Measurements from ENCODE around the gene COQ5.
A peak's percentile ranks its signal among the peaks of the same experiment; 100 is the strongest.

Gene COQ5

GRCh38 chr12:120466560-120467315 is 62.2 kb downstream of the COQ5 start:
- ChIA-PET CTCF (interaction anchor here (0.6 to 1.7 kb wide), 10 partner anchors 8 to 301 kb away, joined by 3 to 7 read pairs (median 4); partner anchors contain the start of gene COQ5), POLR2A (interaction anchor here (0.6 to 1.7 kb wide), 8 partner anchors 15 to 175 kb away, joined by 3 to 9 read pairs (median 3); partner anchors contain the start of genes COQ5, COX6A1, DYNLL1 and RNU4-2)
- DNase-seq (ENCODE audit: extremely low spot score), result no peak
- TF ChIP-seq ZNF384 (IDR thresholded peaks at IDR 0.05) (0 out of 2 replicates have a peak, but pooled peaks have one; percentile 15), FOXM1 (IDR thresholded peaks at IDR 0.05; ENCODE audit: borderline replicate concordance) (no peak)

GRCh38 chr12:120465756-120466155 is 63.2 kb downstream of the COQ5 start:
- ChIA-PET CTCF (interaction anchor here (0.6 to 1.7 kb wide), 5 partner anchors 7 to 110 kb away, joined by 3 to 7 read pairs (median 5); no protein-coding TSS in a partner anchor), POLR2A (interaction anchor here (0.9 to 1.4 kb wide), 3 partner anchors 19 to 174 kb away, joined by 3 read pairs; partner anchors contain the start of genes COQ5 and RNU4-2)
- TF ChIP-seq SP1 (IDR thresholded peaks at IDR 0.05), result no peak
- no peak for TF ChIP-seq ZNF384 (IDR thresholded peaks at IDR 0.05)
- no peak for TF ChIP-seq SUZ12 (IDR thresholded peaks at IDR 0.05)
- no peak for TF ChIP-seq HDGF (IDR thresholded peaks at IDR 0.05; ENCODE audit: borderline replicate concordance)
- no peak for TF ChIP-seq FOXA1 (IDR thresholded peaks at IDR 0.05)
- TF ChIP-seq NFRKB (IDR thresholded peaks at IDR 0.05), result no peak
- no peak for TF ChIP-seq LEF1 (IDR thresholded peaks at IDR 0.05; ENCODE audit: borderline replicate concordance)
- no peak for TF ChIP-seq CTBP1 (IDR thresholded peaks at IDR 0.05; ENCODE audit: borderline replicate concordance)
- no peak for TF ChIP-seq ARNT (IDR thresholded peaks at IDR 0.05)
- TF ChIP-seq ELF4 (IDR thresholded peaks at IDR 0.05), result no peak
- TF ChIP-seq FOXM1 (IDR thresholded peaks at IDR 0.05; ENCODE audit: borderline replicate concordance), result no peak
- no peak for TF ChIP-seq PKNOX1 (IDR thresholded peaks at IDR 0.05)
- DNase-seq (ENCODE audit: extremely low spot score), result no peak

GRCh38 chr12:120463712-120464111 is 65.2 kb downstream of the COQ5 start:
- TF ChIP-seq CTBP1 (IDR thresholded peaks at IDR 0.05; ENCODE audit: borderline replicate concordance), result no peak
- TF ChIP-seq PKNOX1 (IDR thresholded peaks at IDR 0.05), result no peak
- ChIA-PET POLR2A (interaction anchor here (2.2 kb wide), 1 partner anchor 172 kb away, joined by 8 read pairs; the partner anchor contains the start of genes RNU4-1 and RNU4-2), CTCF (interaction anchor here (1.1 kb wide), 1 partner anchor 25 kb away, joined by 3 read pairs; no protein-coding TSS in a partner anchor)
- no peak for DNase-seq (ENCODE audit: extremely low spot score)

- no peak for DNase-seq (ENCODE audit: extremely low spot score)
- ChIA-PET CTCF (no interaction called here), POLR2A (interaction anchor here (0.7 to 2.2 kb wide), 3 partner anchors 10 to 171 kb away, joined by 3 to 8 read pairs (median 4); partner anchors contain the start of genes RNU4-1 and RNU4-2)
- TF ChIP-seq ZNF384 (IDR thresholded peaks at IDR 0.05), result no peak
- no peak for TF ChIP-seq TARDBP (IDR thresholded peaks at IDR 0.05)
- no peak for TF ChIP-seq LEF1 (IDR thresholded peaks at IDR 0.05; ENCODE audit: borderline replicate concordance)
- no peak for TF ChIP-seq SP1 (IDR thresholded peaks at IDR 0.05)
- TF ChIP-seq HDGF (IDR thresholded peaks at IDR 0.05; ENCODE audit: borderline replicate concordance), result no peak
- TF ChIP-seq ARNT (IDR thresholded peaks at IDR 0.05), result no peak
- TF ChIP-seq FOXK2 (IDR thresholded peaks at IDR 0.05), result no peak
- no peak for TF ChIP-seq NFRKB (IDR thresholded peaks at IDR 0.05)
- TF ChIP-seq SUZ12 (IDR thresholded peaks at IDR 0.05), result no peak
- TF ChIP-seq ELF4 (IDR thresholded peaks at IDR 0.05), result no peak
- no peak for TF ChIP-seq L3MBTL2 (conservative IDR thresholded peaks at IDR 0.05)
- TF ChIP-seq CTBP1 (IDR thresholded peaks at IDR 0.05; ENCODE audit: borderline replicate concordance), result no peak
- no peak for TF ChIP-seq PKNOX1 (IDR thresholded peaks at IDR 0.05)
- TF ChIP-seq BHLHE40 (IDR thresholded peaks at IDR 0.05; ENCODE audit: borderline replicate concordance), result no peak
These were observed 66.8 kb downstream of the COQ5 start for GRCh38 chr12:120462099-120462640.

- no peak for DNase-seq (ENCODE audit: extremely low spot score)
- no peak for TF ChIP-seq TARDBP (IDR thresholded peaks at IDR 0.05)
- TF ChIP-seq ARNT (IDR thresholded peaks at IDR 0.05), result no peak
- TF ChIP-seq SP1 (IDR thresholded peaks at IDR 0.05), result no peak
- TF ChIP-seq NFRKB (IDR thresholded peaks at IDR 0.05), result no peak
- TF ChIP-seq FOXM1 (IDR thresholded peaks at IDR 0.05; ENCODE audit: borderline replicate concordance), result no peak
- TF ChIP-seq FOXA1 (IDR thresholded peaks at IDR 0.05), result no peak
- no peak for TF ChIP-seq PKNOX1 (IDR thresholded peaks at IDR 0.05)
- TF ChIP-seq ZNF384 (IDR thresholded peaks at IDR 0.05), result no peak
- TF ChIP-seq L3MBTL2 (conservative IDR thresholded peaks at IDR 0.05), result no peak
- TF ChIP-seq HDGF (IDR thresholded peaks at IDR 0.05; ENCODE audit: borderline replicate concordance), result no peak
- TF ChIP-seq BHLHE40 (IDR thresholded peaks at IDR 0.05; ENCODE audit: borderline replicate concordance), result no peak
- TF ChIP-seq SUZ12 (IDR thresholded peaks at IDR 0.05), result no peak
- no peak for TF ChIP-seq CTBP1 (IDR thresholded peaks at IDR 0.05; ENCODE audit: borderline replicate concordance)
- no peak for TF ChIP-seq ELF4 (IDR thresholded peaks at IDR 0.05)
- TF ChIP-seq FOXK2 (IDR thresholded peaks at IDR 0.05), result no peak
- POLR2A ChIA-PET, result no interaction called here
- CTCF ChIA-PET, result interaction anchor here (0.7 to 2.4 kb wide), 2 partner anchors 9 to 191 kb away, joined by 3 to 7 read pairs; no protein-coding TSS in a partner anchor
These were observed 68.8 kb downstream of the COQ5 start for GRCh38 chr12:120460157-120460556.
